WI38 (cell line): Measurements from ENCODE around the gene ADAT3.

ENCODE experiments used
- H3K4me3 ChIP-seq: 2 replicates; pipeline ENCODE4 v1.5.1; 2011; ENCODE audit warnings: low read depth, mild to moderate bottlenecking, control low read depth, low read length
- CTCF ChIP-seq: IDR thresholded peaks from 2 replicates; pipeline ENCODE4 v1.5.1; 2012; ENCODE audit warnings: low read depth, mild to moderate bottlenecking, control low read depth, low read length

ADAT3 gene

DNA sequence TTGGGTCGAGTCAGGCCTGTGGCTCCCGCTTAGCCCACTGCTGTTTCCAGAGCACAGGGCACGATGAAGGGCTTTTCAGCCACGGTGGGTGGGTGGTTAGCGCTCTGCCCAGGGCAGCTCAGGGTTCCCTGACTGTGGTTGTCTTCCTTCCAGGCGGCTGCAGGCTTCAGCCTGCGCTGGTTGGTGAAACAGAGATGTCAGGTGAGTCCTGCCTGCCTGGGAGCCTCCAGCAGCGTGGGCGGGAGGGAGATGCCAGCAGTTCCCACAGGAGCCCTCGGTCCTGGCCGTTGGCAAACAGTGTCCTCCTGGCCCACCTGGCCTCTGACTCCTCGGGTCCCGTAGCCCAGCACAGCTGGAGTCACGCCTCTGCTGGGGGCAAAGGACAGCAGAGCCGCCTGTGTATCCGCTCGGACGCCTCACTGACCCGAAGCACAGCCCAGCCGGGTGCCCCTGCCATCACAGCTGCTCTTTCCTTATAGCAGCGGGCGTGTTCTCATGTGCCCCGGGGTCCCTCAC lies 9.7 kb downstream of the ADAT3 start:
- no peak overlapping the region for H3K4me3 ChIP-seq
- no peak for TF ChIP-seq CTCF

DNA sequence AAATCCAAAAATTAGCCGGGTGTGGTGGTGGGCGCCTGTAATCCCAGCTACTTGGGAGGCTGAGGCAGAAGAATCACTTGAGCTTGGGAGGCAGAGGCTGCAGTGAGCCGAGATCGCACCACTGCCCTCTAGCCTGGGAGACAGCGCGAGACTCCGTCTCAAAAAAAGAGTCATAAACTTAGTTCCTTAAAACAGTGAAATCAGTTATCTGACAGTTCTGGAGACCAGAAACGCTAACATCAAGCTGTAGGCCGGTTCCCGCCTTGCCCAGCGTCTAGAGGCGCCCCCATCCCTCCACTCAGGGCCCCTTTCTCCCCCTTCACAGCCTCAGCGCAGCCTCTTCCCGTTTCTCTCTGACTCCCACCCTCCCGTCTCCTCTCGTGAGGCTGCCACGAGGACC lies 11.9 kb downstream of the ADAT3 start:
- H3K4me3 ChIP-seq, result no peak overlapping the region

GRCh38 chr19:1917926-1918325 lies 12.7 kb downstream of the ADAT3 start:
- H3K4me3 ChIP-seq, result no peak overlapping the region

More for the DNA sequence above, 11.9 kb downstream of the ADAT3 start:
- no peak for TF ChIP-seq CTCF

DNA sequence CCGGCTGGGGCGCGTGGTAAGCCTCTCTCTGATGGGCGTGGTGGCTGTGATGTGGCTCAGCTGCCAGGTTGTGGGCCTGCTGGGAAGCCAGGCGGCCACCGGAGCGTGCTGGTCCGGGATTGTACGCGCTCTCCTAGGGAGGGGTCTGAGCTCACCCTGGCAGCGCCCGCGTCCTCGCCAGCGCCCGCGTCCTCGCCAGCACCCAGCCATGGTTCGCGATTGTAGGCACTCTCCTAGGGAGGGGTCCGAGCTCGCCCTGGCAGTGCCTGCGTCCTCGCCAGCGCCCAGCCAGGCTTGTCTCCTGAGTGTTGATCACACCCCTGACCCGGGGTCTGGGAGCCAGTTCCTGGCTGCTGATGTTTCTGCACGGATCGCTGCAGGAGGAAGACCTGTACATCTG lies 13.8 kb downstream of the ADAT3 start:
- no peak overlapping the region for H3K4me3 ChIP-seq
- TF ChIP-seq CTCF, result no peak

More at GRCh38 chr19:1917926-1918325, 12.7 kb downstream of the ADAT3 start:
- no peak for TF ChIP-seq CTCF

DNA sequence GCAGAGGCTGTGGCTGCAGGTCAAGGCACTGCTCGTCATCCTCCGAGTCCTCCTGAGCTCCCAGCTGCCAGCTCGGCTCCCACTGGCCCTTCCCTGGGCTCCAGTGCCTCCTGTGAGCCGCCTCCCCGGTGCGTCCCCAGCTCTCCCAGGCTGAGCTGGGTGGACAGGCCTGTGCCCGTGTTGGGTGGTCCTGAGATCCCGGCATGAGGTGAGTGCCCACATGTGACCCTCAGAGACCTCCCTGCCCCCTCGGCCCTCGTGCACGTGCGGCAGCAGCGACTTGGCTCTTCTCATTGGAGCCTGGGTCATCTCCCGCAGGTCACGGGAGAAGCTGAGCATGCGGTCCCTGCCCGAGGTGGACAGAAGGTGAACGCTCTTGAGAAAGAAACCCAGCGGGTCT lies 15.4 kb downstream of the ADAT3 start:
- no peak for TF ChIP-seq CTCF
- no peak overlapping the region for H3K4me3 ChIP-seq

GRCh38 chr19:1921326-1921725 lies 16.1 kb downstream of the ADAT3 start:
- H3K4me3 ChIP-seq, result no peak overlapping the region
- TF ChIP-seq CTCF, result no peak

DNA sequence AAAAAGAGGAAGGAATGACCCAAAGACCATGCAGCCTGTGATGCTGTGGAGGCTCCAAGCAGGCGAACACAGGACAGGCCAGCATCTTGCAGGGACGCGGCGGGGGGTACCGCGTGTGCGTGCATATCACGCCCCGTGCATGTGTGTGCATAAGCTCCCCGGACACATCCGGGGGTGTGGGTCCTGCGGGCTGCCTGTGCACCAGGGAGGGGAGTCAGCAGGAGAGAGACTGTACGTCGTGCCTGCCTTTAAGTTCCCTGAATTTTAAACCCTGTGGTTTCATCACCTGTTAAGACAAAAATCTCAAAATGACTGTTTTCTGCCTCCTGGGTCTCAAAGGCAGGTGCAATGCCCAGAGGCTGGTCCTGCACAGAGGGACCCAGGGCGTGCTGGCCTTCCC lies 16.6 kb downstream of the ADAT3 start:
- no peak overlapping the region for H3K4me3 ChIP-seq
- TF ChIP-seq CTCF, result no peak
